M059J (cell line): ENCODE measurements around the gene RNF31. TPM values are rescaled to one million over a fixed set of nuclear protein-coding genes. Genes with fewer than 3 reads are reported as not detected.

Experiments used
- DNase-seq: peaks from one replicate; pipeline ENCODE4 v3.0.0-alpha.2; 2012; ENCODE audit warnings: low read depth
- total RNA-seq: library from RNA; depleted of rRNA; stranded (reverse); fragments of >200 nt; shearing (Covaris generic); gene quantifications from 2 replicates; pipeline ENCODE4 v1.2.3, GENCODE V29; 2014

Gene RNF31
- total RNA-seq, 1 experiment from 2014 or later: 68.0 TPM

DNA sequence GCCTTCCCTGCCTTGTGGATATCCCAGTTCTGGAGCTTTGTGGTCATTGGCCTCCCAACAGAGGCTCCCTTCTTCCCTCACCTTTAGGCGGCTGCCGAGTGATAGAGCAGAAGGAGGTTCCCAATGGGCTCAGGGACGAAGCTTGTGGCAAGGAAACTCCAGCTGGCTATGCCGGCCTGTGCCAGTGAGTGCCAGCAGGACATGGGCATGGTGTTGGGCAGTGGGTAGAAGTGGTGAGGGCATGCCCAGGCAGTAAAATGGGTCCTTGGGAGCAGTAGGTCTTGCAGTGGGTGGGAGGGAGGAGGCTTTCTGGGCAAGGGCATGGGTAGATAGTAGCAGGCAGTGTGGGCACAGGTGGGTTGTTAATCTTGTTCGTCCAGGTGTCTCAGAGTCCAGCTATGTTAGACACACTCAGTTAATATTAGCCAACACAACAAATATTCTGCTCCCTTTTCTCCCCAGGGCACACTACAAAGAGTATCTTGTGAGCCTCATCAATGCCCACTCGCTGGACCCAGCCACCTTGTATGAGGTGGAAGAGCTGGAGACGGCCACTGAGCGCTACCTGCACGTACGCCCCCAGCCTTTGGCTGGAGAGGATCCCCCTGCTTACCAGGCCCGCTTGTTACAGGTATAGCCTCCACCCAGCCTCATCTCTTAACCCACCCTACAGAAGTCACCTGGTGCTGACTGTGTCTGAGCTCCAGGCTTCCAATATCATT is 12.6 kb downstream of the RNF31 start:
- no peak for DNase-seq

- DNase-seq: no peak
Measured at GRCh38 chr14:24160499-24160849, 13.2 kb downstream of the RNF31 start.

DNA sequence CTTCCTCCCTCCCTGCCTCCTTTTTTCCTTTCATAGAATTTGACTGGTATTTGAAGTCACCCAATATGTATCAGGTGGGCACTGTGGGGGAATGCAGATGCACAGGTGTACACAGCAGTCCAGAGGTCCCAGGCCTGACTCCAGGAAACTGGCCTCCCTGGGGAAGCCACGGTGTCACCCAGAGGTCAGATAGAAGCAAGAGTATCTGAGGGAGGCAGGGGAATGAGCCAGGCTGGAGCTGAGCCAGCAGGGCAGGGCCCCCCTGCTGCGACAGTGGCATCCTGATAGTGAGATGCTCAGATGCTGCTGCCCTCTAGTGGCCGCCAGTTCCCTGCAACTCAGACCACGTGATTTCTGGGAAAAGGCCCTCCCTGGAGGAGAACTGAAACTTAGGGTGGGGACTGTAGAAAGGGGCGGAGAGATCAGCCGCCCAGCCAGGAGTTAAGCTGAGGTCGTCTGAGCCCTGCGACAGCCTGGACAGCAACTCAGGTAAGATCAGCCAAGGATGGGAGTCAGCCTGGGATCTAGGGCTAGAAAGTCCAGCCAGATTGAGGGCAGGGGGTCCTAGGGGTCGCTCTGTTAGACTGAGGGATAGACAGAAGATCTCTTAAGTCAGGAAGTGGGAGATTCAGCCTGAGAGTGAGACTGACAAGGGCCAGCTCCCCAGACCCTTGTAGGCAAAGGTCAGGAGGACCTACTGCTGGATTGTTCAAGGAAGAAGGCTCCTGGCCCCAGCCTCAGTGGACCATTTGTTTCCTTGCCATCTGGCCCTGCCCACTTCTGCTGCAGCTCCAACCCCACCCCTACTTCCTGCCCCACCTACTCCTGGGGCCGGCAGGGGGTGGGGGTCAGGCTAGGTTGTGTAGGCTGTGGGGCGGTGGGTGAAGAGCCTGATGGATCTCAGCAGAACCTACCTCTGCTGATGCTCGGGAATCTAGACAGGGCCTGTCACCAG is 13.8 kb downstream of the RNF31 start, which contains the start of gene IRF9:
Gene IRF9, plus strand, starts transcription at position 416 of the 955 bp plus-strand sequence. CDS start 880 bp downstream, outside the sequence.
- DNase-seq: peak; percentile 95

DNA sequence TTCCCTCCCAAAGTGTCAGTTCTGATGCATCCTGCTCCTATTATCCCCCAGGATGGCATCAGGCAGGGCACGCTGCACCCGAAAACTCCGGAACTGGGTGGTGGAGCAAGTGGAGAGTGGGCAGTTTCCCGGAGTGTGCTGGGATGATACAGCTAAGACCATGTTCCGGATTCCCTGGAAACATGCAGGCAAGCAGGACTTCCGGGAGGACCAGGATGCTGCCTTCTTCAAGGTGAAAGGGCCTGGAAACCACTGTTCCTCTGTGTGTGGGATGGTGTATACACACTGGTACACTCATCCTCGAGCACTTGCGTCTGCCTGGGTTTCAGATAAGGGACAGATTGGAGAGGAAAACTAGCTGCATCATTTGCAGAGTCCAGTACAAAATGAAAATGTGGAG is 14.8 kb downstream of the RNF31 start:
- DNase-seq: no peak

DNA sequence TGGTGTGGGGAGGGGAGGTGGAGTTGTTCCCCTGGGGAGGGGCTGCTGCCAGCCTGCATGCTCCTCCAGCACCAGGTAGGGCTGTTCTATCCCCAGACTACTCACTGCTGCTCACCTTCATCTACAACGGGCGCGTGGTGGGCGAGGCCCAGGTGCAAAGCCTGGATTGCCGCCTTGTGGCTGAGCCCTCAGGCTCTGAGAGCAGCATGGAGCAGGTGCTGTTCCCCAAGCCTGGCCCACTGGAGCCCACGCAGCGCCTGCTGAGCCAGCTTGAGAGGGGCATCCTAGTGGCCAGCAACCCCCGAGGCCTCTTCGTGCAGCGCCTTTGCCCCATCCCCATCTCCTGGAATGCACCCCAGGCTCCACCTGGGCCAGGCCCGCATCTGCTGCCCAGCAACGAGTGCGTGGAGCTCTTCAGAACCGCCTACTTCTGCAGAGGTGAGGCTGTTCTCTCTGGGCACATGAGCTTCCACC is 17.3 kb downstream of the RNF31 start:
- DNase-seq: no peak

DNA sequence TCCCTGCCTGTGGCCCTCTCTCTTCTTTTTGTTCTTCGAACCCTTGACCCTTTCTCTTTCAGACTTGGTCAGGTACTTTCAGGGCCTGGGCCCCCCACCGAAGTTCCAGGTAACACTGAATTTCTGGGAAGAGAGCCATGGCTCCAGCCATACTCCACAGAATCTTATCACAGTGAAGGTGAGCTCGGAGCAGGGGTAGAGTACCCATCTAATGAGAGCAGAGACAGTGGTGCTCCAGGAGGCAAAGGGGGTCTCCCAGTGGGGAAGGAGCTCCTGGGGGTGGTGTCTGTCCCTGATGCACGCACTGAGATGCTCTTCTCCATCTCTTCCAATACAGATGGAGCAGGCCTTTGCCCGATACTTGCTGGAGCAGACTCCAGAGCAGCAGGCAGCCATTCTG is 18.5 kb downstream of the RNF31 start:
- no peak for DNase-seq

- no peak for DNase-seq
Measured at GRCh38 chr14:24167469-24168114, 20.3 kb downstream of the RNF31 start.

- DNase-seq: no peak
Measured at GRCh38 chr14:24171422-24172260, 24.3 kb downstream of the RNF31 start, which contains the start of gene REC8. REC8 (plus strand) TSS chr14:24172080; CDS start chr14:24172553, 473 bp downstream.

- no peak for DNase-seq
Measured at GRCh38 chr14:24172261-24172860, 25.1 kb downstream of the RNF31 start.

GRCh38 chr14:24172871-24173281 is 25.6 kb downstream of the RNF31 start:
- DNase-seq: no peak

DNA sequence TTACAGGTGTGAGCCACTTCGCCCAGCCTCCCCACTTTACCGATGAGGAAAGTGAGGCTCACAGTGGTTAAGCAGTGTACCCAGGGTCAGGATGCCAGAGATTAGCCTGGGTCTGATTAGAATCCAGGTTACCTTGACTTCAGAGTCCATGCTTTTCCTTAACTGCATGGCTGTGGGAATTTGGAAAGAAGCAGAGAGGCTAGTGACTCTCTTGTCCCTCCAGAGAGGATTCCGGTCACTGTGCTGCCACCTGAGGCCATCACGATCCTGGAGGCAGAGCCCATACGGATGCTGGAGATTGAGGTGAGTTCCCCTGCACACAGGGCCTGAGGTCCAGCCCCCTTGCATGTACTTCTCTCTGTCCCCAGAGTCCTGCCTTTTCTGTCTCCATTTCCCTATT is 29.3 kb downstream of the RNF31 start:
- no peak for DNase-seq

GRCh38 chr14:24177041-24177825 is 29.9 kb downstream of the RNF31 start:
- no peak for DNase-seq

DNA sequence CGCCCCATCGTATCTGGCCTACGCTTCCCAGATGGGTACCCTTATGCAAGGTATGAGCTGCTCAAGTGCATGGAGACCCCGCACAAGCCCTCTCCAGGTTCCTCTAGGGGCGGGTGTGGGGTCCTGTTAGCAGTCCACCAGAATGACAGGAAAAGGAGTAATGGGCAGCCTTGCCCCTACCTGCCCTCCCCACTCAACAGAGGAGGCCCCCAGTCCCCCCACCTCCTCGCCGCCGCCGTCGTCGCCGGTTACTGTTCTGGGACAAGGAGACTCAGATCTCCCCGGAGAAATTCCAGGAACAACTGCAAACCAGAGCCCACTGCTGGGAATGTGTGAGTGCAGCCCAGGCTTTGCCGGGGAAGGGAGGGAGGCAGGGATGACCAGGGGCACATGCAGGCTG is 30.6 kb downstream of the RNF31 start:
- no peak for DNase-seq

GRCh38 chr14:24178399-24179178 is 31.3 kb downstream of the RNF31 start:
- DNase-seq: no peak

DNA sequence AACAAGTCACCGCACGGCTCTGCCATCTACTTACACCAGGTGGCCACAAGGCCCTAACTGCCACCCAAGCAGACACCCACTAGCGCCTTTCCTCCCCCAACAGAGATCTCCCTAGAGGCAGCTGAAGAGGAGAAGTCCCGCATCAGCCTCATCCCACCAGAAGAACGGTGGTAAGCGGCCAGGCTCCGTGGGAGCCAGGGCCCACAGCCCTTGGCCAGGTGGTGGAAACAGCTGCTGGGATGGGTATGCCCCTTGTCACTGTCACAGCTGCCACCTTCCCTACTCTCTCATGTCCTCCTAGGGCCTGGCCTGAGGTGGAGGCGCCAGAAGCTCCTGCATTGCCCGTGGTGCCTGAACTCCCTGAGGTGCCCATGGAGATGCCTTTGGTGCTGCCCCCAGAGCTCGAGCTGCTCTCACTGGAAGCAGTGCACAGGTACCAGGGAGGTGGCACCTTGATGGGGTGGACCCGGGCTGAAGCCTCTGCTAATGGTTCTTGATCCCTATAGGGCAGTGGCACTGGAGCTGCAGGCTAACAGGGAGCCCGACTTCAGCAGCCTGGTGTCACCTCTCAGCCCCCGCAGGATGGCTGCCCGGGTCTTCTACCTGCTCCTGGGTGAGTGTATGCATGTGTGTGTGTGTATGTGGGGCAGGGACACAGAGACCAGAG is 32.1 kb downstream of the RNF31 start:
- no peak for DNase-seq

DNA sequence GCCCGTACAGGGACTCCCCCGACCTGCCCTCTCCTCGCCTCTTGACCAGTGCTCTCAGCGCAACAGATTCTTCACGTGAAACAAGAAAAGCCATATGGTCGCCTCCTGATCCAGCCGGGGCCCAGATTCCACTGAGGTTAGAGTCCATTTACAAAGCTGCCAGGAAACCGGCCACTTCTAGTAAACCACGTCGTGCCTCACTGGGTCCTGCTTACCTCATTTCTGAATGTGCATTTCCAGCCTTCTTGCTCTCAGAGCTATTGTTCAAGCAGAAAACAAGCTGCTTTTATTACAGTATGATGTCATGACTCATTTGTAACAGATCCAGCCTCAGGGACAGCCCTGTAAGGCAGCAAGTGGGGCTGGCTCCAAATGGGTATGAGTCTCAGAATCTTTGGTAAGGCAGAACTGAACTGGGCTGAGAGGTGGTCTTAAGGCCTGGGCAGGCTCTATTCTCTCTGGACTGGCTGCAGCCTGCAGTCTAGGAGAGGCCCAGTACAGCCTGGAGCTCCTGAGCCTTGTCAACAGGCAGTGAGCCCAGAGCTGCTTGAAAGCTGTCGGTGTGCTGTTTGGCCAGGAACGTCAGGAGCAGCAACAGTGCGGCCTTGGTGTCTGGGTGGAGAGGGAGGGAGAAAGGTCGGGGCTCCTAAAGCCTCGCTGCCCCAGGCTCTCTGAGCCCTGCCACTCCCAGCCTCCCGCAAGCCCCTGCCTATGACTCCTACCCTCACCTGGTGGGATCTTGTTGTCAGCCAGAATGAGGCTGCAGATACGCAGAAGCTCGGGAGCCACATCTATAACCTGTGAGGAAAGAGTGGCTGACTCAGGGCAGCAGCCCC is 32.9 kb downstream of the RNF31 start:
- peak; percentile 75 for DNase-seq

GRCh38 chr14:24181371-24182077 is 34.2 kb downstream of the RNF31 start:
- no peak for DNase-seq
